22Rv1 (cell line): ENCODE measurements around the gene TYK2.

Experiments used
- H3K27ac ChIP-seq: fragments of 450-650 bp; 2 replicates; pipeline ENCODE4 v1.5.1; 2017
- CTCF ChIP-seq: fragments of 450-650 bp; IDR thresholded peaks from 2 replicates; pipeline ENCODE4 v1.5.1; 2017; ENCODE audit warnings: mild to moderate bottlenecking
- ZFX ChIP-seq: fragments of 450-650 bp; IDR thresholded peaks from 2 replicates; pipeline ENCODE4 v1.6.1; 2017; ENCODE audit warnings: antibody characterized with exemption, borderline replicate concordance

Gene TYK2

GRCh38 chr19:10395917-10396316 lies 15.5 kb upstream of the TYK2 start:
- TF ChIP-seq CTCF (no peak), ZFX (no peak)
- H3K27ac ChIP-seq, result no peak overlapping the region

GRCh38 chr19:10395436-10395835 lies 15.1 kb upstream of the TYK2 start:
- no peak overlapping the region for H3K27ac ChIP-seq
- no peak for TF ChIP-seq ZFX

DNA sequence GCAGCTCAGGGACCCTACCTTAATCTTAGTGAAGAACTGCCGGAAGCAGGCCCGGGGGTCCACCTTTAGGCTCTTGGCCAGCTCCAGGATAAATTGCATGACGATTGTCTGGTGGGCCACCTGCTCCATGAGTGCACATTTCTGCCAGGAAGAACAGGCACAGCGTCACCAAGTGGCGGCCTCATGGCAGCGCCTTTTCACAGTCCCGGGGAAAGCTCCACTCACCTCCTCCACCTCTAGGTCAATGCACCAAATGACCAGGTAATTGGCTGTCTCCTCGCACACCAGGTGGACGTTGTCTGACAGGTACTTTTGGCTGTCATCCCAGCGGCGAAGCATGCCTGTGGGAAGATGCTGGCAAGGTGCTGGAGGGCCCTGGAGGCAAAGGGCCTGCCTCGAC lies 14.6 kb upstream of the TYK2 start:
- no peak overlapping the region for H3K27ac ChIP-seq
- TF ChIP-seq ZFX, result no peak

GRCh38 chr19:10393137-10393536 lies 12.8 kb upstream of the TYK2 start:
- H3K27ac ChIP-seq, result no peak overlapping the region

GRCh38 chr19:10392120-10392519 lies 11.7 kb upstream of the TYK2 start:
- TF ChIP-seq CTCF (no peak), ZFX (no peak)
- no peak overlapping the region for H3K27ac ChIP-seq

More at GRCh38 chr19:10393137-10393536, 12.8 kb upstream of the TYK2 start:
- no peak for TF ChIP-seq CTCF

- no peak for TF ChIP-seq ZFX
- TF ChIP-seq CTCF, result peak; percentile 89
- no peak overlapping the region for H3K27ac ChIP-seq
Observed at GRCh38 chr19:10390652-10391286, 10.4 kb upstream of the TYK2 start.

DNA sequence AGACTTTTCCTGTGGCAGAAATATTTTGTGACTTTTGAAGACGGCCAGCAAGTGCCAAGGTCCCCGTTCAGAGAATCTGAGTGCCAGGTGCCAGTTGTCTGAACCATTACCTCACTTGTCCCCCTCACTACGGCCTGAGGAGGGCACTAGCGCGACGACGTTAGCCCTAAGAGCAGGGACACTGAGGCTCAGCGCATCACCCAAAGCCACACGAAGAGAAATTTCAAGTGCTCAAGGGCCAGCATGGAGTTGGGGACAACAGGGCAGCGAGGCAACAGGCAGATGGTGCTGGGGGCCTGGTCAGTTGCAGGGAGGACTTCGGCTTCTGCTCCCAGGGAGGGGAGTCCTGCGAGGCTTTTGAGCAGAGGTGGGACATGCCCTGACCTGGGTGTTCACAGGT lies 9.5 kb upstream of the TYK2 start:
- H3K27ac ChIP-seq, result no peak overlapping the region

GRCh38 chr19:10388957-10389356 lies 8.6 kb upstream of the TYK2 start:
- no peak overlapping the region for H3K27ac ChIP-seq
- TF ChIP-seq ZFX, result no peak
- peak; percentile 89 for TF ChIP-seq CTCF

More for the DNA sequence above, 9.5 kb upstream of the TYK2 start:
- TF ChIP-seq CTCF, result no peak
- no peak for TF ChIP-seq ZFX
